Measurements from ENCODE around the gene PLEKHH2. TPM values are rescaled to one million over a fixed set of nuclear protein-coding genes. Genes with fewer than 3 reads are reported as not detected.

PLEKHH2 gene
- polyA plus RNA-seq, 3 donors = not detected

DNA sequence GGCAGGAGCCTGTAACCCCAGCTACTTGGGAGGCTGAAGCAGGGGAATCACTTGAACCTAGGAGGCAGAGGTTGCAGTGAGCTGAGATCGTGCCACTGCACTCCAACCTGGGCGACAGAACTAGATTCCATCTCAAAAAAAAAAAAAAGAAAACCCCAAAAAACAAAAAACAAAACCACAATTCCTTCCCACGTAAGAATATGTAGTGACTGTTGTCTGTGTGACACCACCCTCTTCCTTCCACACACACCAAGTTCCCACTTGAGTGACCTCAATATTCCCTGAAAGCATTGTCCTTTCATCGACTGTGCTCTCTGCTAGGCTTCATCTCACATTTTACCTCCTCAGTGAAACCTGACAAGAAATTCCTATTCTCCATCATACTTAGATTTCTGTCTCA is 32.4 kb upstream of the PLEKHH2 start:
- Histone ChIP-seq H3K36me3 (replicated peaks in 1 of 2; ENCODE audit: control insufficient read depth in 1 of 2, insufficient read depth in 2 of 2, low read length in 2 of 2) (no peaks in the 10 kb centered on the region), H3K27ac (ENCODE audit: low read depth in 1 of 2, low read length in 2 of 2) (no peak overlapping the region), H3K27me3 (ENCODE audit: control insufficient read depth in 2 of 2, insufficient read depth in 2 of 2, low read length in 2 of 2) (no peaks in the 10 kb centered on the region), H3K4me2 (replicated peaks; ENCODE audit: extremely low read depth, low read length, poor library complexity, severe bottlenecking) (no peak overlapping the region), H2AFZ (ENCODE audit: insufficient read depth, low read depth, low read length, poor library complexity, severe bottlenecking) (no peak overlapping the region), H4K20me1 (ENCODE audit: insufficient read depth, low read length) (no peaks in the 10 kb centered on the region), H3K79me2 (ENCODE audit: insufficient read depth, low read length) (no peaks in the 10 kb centered on the region), H3K4me3 (replicated peaks in 1 of 3; ENCODE audit: low read depth in 2 of 3, low read length in 3 of 3) (no peak overlapping the region), H3K9me3 (replicated peaks in 1 of 2; ENCODE audit: control insufficient read depth in 1 of 2, insufficient read depth in 1 of 2, low read length in 2 of 2) (no peaks in the 10 kb centered on the region), H3K9ac (ENCODE audit: insufficient read depth, low read length, poor library complexity, severe bottlenecking) (no peak overlapping the region), H3K4me1 (ENCODE audit: control insufficient read depth in 1 of 2, insufficient read depth in 2 of 2, low read length in 2 of 2) (no peaks in the 10 kb centered on the region)
- peaks cover 1 to 7% (median 3%) of the 10 kb centered on the region in 3 donors for H3K27me3 Mint-ChIP-seq (ENCODE audit: low read depth in 3 of 3)
- TF ChIP-seq CTCF (IDR thresholded peaks at IDR 0.05) = no peak
- no peak overlapping the region for H3K4me3 Mint-ChIP-seq
- H3K9me3 Mint-ChIP-seq = peaks cover 0 to 2% (median 0%) of the 10 kb centered on the region in 7 donors
- no CpG with 5 or more reads among the region's 4 CpGs for WGBS (ENCODE audit: insufficient coverage)
- DNase-seq = no peak
- no peaks in the 10 kb centered on the region for H3K36me3 Mint-ChIP-seq
- intact Hi-C loops (cut with micrococcal nuclease) = loop anchor here in 1 of 2 donors (10.0 kb wide), 1 partner anchor 780 kb away; no protein-coding TSS in a partner anchor
- H3K4me1 Mint-ChIP-seq = no peaks in the 10 kb centered on the region
- H3K27ac Mint-ChIP-seq = no peak overlapping the region

DNA sequence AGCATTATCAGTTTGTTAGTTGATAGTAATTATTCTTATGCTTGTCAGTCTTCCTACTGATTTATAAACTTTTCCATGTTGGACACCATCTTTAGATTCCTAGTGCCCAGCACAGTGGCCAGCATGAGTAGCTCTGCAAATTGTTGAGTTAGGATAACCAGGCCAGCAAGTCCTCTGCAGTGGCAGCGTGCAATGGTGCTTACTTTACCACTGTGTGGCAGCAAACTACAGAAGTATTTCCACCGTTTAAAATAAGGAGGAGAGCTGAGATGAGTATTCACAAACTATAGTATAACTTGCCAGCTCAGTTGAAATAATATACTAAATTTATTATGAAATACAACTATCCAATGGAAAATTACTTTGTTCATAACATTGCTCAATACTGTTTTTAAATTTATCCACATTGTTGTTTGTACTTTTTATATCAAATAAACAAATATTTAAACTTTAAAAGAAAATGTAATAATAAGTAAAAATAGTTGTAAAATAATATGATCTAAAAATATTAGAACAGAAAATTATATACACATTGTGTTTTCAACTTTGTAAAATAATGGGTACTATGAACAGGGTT is 31.9 kb upstream of the PLEKHH2 start:
- intact Hi-C loops (cut with micrococcal nuclease) = loop anchor here in 1 of 2 donors (10.0 kb wide), 1 partner anchor 780 kb away; no protein-coding TSS in a partner anchor
- H3K4me3 ChIP-seq (replicated peaks in 1 of 3; ENCODE audit: low read depth in 2 of 3, low read length in 3 of 3) = no peak overlapping the region
- H3K4me1 ChIP-seq (ENCODE audit: control insufficient read depth in 1 of 2, insufficient read depth in 2 of 2, low read length in 2 of 2) = no peaks in the 10 kb centered on the region
- Mint-ChIP-seq H3K9me3 (peaks cover 0 to 2% (median 0%) of the 10 kb centered on the region in 7 donors), H3K4me3 (no peak overlapping the region), H3K27me3 (ENCODE audit: low read depth in 3 of 3) (peaks cover 1 to 3% (median 2%) of the 10 kb centered on the region in 3 donors), H3K27ac (no peak overlapping the region), H3K4me1 (no peaks in the 10 kb centered on the region), H3K36me3 (no peaks in the 10 kb centered on the region)
- H3K9ac ChIP-seq (ENCODE audit: insufficient read depth, low read length, poor library complexity, severe bottlenecking) = no peak overlapping the region
- H3K27ac ChIP-seq (ENCODE audit: low read depth in 1 of 2, low read length in 2 of 2) = no peak overlapping the region
- H3K4me2 ChIP-seq (replicated peaks; ENCODE audit: extremely low read depth, low read length, poor library complexity, severe bottlenecking) = no peak overlapping the region
- H3K27me3 ChIP-seq (ENCODE audit: control insufficient read depth in 2 of 2, insufficient read depth in 2 of 2, low read length in 2 of 2) = no peaks in the 10 kb centered on the region
- no peaks in the 10 kb centered on the region for H4K20me1 ChIP-seq (ENCODE audit: insufficient read depth, low read length)
- H3K36me3 ChIP-seq (replicated peaks in 1 of 2; ENCODE audit: control insufficient read depth in 1 of 2, insufficient read depth in 2 of 2, low read length in 2 of 2) = no peaks in the 10 kb centered on the region
- WGBS (ENCODE audit: insufficient coverage) = no CpG with 5 or more reads among the region's 2 CpGs
- no peak overlapping the region for H2AFZ ChIP-seq (ENCODE audit: insufficient read depth, low read depth, low read length, poor library complexity, severe bottlenecking)
- H3K79me2 ChIP-seq (ENCODE audit: insufficient read depth, low read length) = no peaks in the 10 kb centered on the region
- no peak for TF ChIP-seq CTCF (IDR thresholded peaks at IDR 0.05)
- DNase-seq = no peak
- H3K9me3 ChIP-seq (replicated peaks in 1 of 2; ENCODE audit: control insufficient read depth in 1 of 2, insufficient read depth in 1 of 2, low read length in 2 of 2) = no peaks in the 10 kb centered on the region

All from CD14-positive monocyte (primary cell).